Stimulated activated naive B cell treated with anti-CD40 and anti-IgM and Interleukin-4, amounts not matched to agents 10 μg/mL and 1 μg/mL and 100 μg/mL, for 72 hours (primary cell): ENCODE data around the gene VWF.
"Not testable (repeated sequence)": the region's sequence is repeated elsewhere in the genome, so short reads cannot be mapped to it uniquely, and the experiment has no call there.

Experiments
- ATAC-seq, 2 donors: fragments of 150-1000 bp; cut with Tn5 transposase; replicated peaks; 2 replicates each; pipeline ENCODE4 v1.10.0; 2021; ENCODE audit warnings: moderate library complexity in 1 of 2
- DNase-seq: peaks from one replicate; pipeline ENCODE4 v3.0.0; 2021
- H3K27ac Mint-ChIP-seq: one replicate; pipeline ENCODE4 v1.8.0; 2022; ENCODE audit warnings: mild to moderate bottlenecking, mixed read lengths
- H3K27me3 Mint-ChIP-seq, 2 donors: one replicate each; pipeline ENCODE4 v1.8.0; 2022; ENCODE audit warnings: mixed read lengths in 2 of 2
- H3K36me3 Mint-ChIP-seq, 2 donors: one replicate each; pipeline ENCODE4 v1.8.0; 2022; ENCODE audit warnings: mixed read lengths in 2 of 2, mild to moderate bottlenecking in 1 of 2
- H3K4me1 Mint-ChIP-seq, 2 donors: one replicate each; pipeline ENCODE4 v1.8.0; 2022; ENCODE audit warnings: mixed read lengths in 2 of 2, mild to moderate bottlenecking in 1 of 2
- H3K4me3 Mint-ChIP-seq, 2 donors: one replicate each; pipeline ENCODE4 v1.8.0; 2022; ENCODE audit warnings: mild to moderate bottlenecking in 2 of 2, mixed read lengths in 2 of 2, moderate library complexity in 1 of 2
- H3K9me3 Mint-ChIP-seq, 2 donors: one replicate each; pipeline ENCODE4 v1.8.0; 2022; ENCODE audit warnings: mixed read lengths in 2 of 2, mild to moderate bottlenecking in 1 of 2

VWF gene

DNA sequence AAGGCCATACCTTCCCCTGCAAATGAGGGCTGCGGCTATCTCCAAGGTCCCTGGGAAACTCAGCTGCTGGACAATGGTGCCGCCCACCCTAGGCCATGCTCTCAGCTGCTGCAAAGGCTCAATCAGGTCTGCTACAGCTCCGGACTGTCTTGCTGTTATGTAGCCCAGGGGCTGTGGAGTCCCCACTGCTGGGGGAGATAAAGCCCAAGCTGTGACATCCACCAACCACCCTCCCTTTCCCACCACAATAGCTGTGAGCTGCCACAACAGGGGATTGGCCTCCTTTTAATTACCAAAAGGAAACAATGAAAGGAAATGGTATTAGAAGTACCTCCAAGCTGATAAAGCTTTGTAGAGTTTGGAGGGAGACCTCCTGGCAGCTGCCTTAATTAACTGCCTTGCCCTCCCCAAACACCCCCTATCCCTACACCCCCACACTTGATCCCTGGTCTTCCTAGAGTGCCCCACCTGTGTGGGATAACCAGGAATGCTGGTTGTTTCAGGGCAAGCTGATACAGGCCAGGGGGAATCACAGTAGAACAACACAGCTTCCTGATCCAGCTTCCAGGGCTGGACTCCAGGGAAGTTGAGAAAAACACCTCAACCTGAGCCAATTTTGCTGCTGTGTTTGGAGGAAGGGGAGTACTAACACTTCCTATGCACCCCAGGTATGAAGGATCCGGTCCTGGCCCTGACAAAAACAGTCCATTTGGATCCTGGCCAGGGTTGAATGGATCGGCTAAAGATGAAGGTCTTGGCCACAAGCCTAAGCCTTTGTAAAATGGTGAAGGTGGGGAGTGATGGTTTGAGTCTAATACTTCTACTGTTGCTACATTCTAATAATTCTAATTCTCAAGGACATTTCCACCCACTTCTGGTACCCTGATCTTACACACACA, at the start of gene VWF:
VWF (minus strand) TSS at position 260 of the 899 bp plus-strand sequence. CDS start 1,474 bp downstream, outside the sequence.
- H3K36me3 Mint-ChIP-seq = no peaks in the 10 kb centered on the region
- H3K4me1 Mint-ChIP-seq = no peaks in the 10 kb centered on the region
- H3K27me3 Mint-ChIP-seq = peaks cover 9 to 13% of the 10 kb centered on the region in 2 donors
- DNase-seq (no peak), ATAC-seq (no peak)
- no peak within 1 kb of the TSS for H3K27ac Mint-ChIP-seq
- no peaks in the 10 kb centered on the region for H3K9me3 Mint-ChIP-seq
- H3K4me3 Mint-ChIP-seq = no peak within 1 kb of the TSS

DNA sequence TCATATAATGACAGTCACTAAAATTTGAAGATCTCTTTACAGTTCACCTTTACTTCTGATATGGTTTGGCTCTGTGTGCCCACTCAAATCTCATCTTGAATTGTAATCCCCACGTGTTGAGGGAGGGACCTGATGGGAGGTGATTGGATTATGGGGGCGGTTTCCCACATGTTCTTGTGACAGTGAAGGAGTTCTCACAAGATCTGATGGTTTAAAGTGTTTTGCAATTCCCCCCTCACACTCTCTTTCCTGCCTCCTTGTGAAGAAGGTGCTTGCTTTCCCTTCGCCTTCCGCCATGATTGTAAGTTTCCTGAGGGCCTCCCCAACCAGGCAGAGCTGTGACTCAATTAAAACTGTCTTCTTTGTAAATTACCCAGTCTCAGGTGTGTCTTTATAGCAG, 48.4 kb upstream of the VWF start:
- DNase-seq (no peak), ATAC-seq (no peak)
- H3K36me3 Mint-ChIP-seq = peaks cover 0 to 1% of the 10 kb centered on the region in 2 donors
- H3K27me3 Mint-ChIP-seq = peaks cover 0 to 9% of the 10 kb centered on the region in 2 donors
- peaks cover 14 to 25% of the 10 kb centered on the region in 2 donors for H3K4me1 Mint-ChIP-seq
- peaks cover 0 to 1% of the 10 kb centered on the region in 2 donors for H3K9me3 Mint-ChIP-seq
- H3K4me3 Mint-ChIP-seq = no peak overlapping the region
- H3K27ac Mint-ChIP-seq = peak overlapping the region; percentile 11

DNA sequence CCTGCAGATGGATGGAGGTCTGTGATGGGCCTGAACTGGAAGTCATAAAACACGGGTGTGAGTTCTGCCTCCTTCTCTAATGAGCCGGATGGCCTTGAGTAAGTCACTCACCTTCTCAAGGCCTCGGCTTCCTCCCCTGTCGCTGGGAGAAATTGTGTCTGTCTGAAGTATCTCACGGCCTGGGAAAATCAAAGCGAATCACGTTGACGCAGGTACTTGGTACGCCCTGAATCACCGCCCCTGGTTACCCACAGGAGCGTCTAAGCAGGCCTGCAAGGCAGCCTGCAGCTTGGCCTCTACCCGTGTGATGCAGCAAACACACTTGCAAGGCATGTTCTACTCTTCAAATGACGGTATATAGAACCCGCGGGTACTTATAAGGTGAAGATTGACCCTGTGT, 47.6 kb upstream of the VWF start:
- Mint-ChIP-seq H3K27ac (no peak overlapping the region), H3K4me3 (no peak overlapping the region), H3K36me3 (peaks cover 0 to 1% of the 10 kb centered on the region in 2 donors), H3K4me1 (peaks cover 19 to 28% of the 10 kb centered on the region in 2 donors), H3K9me3 (peaks cover 0 to 1% of the 10 kb centered on the region in 2 donors), H3K27me3 (peaks cover 0 to 9% of the 10 kb centered on the region in 2 donors)
- DNase-seq = no peak
- no peak for ATAC-seq

DNA sequence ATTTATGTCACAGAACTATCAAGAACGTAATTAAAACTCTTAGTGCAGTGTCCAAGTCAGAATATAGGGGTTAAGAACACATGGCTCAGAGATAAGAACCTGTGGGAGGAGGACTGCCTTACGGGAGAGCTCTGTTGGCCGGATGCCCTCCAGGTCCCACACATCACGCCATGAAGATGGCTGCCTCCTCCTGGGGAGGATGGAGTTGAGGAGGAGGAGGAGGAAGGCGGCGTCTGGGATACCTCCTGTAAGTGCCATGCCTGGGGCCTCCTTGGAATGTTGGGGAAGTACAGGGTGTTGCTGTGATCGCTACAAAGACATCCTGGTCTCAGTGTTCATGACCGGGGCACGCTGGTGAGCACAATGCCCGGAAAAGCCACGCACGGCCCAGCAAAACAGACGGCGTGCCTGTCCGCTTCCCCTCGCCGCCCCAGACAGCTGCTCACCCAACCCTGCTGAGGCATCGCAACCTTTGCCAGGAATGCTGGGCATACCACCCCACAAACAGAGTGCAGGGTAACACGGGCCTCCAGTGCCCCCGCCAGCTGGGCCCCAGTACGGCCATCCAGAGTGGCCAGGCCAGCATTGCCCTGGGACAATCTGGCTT, 47.0 kb upstream of the VWF start:
- DNase-seq (no peak), ATAC-seq (no peak)
- Mint-ChIP-seq H3K4me1 (peaks cover 23 to 34% of the 10 kb centered on the region in 2 donors), H3K36me3 (peaks cover 0 to 1% of the 10 kb centered on the region in 2 donors), H3K4me3 (no peak overlapping the region), H3K9me3 (peaks cover 0 to 1% of the 10 kb centered on the region in 2 donors), H3K27ac (no peak overlapping the region), H3K27me3 (peaks cover 0 to 9% of the 10 kb centered on the region in 2 donors)

DNA sequence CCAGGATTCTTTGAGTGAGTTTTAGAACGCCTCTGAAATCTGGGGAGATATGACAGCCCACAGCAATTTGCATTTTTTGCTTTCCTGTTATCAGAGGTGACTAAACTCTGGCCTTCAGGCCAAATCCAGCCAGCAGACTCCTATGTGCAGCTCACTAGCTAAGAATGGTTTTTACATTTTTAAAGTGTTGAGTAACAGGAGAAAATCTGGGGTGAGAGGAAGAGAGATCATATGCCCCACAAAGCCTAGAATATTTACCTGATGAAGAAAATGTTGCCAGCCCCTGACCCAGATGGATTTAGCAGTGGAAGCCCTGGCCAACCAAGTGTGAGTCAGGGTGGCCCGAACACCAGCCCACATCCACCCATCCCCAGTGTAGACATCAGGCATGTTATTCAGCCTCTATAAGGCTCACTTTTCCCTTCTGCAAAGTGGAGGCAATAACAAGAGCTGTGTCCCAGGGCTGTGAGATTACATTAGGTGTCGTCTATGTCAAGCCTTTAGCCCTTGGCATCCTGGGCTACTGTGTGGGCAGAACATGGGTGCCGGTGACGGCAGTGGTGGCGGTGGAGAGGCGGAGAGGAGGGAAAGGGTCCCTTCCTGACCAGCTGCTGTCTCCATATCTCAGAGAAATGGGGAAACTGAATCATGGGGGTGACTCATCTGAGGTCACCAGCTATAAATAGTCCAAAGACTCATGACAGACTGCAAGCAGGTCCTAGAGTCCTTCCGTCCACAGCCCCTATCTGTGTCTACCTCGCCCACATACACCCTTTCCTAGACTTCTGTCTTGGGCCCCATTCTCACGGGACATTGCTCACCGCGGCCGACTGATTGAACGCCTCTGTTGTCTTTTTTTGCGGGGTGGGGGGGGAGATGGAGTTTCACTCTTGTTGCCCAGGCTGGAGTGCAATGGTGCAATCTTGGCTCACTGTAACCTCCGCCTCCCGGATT, 43.1 kb upstream of the VWF start:
- H3K36me3 Mint-ChIP-seq = peaks cover 0 to 1% of the 10 kb centered on the region in 2 donors
- peaks cover 0 to 1% of the 10 kb centered on the region in 2 donors for H3K9me3 Mint-ChIP-seq
- DNase-seq (peak; percentile 78), ATAC-seq (peak; percentile 92 to 93)
- peak overlapping the region; percentile 96 for H3K27ac Mint-ChIP-seq
- peaks cover 21 to 45% of the 10 kb centered on the region in 2 donors for H3K4me1 Mint-ChIP-seq
- peak overlapping the region; percentile 56 to 71 for H3K4me3 Mint-ChIP-seq
- H3K27me3 Mint-ChIP-seq = peaks cover 0 to 6% of the 10 kb centered on the region in 2 donors

DNA sequence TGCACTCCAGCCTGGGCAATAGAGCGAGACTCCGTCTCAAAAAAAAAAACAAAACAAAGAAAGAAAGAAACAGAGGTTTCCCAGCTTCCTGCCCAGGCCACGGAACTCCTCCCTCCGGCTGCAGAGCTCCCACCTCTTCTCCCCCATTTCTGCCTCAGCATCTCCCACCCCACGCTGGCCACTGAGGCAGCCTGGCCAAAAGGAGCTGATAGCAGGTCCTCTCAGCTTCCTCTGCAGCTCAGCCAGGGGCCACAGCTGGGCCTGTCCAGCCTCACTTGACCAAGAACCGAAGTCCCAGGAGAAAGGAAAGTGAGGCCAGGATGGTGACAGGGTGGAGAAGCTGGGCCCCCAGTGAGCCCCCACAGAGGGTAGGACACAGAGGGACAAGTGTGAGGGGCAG, 42.3 kb upstream of the VWF start:
- Mint-ChIP-seq H3K9me3 (peaks cover 0 to 1% of the 10 kb centered on the region in 2 donors), H3K27ac (peak overlapping the region; percentile 96), H3K36me3 (peaks cover 0 to 1% of the 10 kb centered on the region in 2 donors), H3K4me1 (peaks cover 21 to 45% of the 10 kb centered on the region in 2 donors), H3K27me3 (peaks cover 0 to 6% of the 10 kb centered on the region in 2 donors), H3K4me3 (peak overlapping the region in 1 of 2 donors; percentile 71)
- DNase-seq (no peak), ATAC-seq (no peak)

DNA sequence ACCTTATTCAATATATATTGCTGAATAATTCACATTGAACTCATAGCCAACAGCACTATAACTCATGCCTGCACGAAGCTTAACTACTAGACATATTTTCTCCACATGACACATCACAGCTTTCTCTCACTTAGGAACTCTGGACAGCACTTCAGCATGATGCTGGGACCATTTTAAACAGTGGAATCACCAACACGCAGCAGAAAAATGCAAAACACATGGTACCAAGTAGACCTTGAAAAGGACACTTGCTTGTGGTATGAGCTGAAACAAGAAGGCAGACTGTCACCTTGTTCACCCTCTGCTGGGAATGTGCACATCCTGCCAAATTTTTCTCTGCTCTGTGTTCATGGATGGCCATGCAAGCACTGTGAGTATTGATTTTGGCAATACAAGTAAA, 40.9 kb upstream of the VWF start:
- ATAC-seq (no peak), DNase-seq (no peak)
- Mint-ChIP-seq H3K36me3 (peaks cover 0 to 1% of the 10 kb centered on the region in 2 donors), H3K27me3 (peaks cover 12 to 13% of the 10 kb centered on the region in 2 donors), H3K9me3 (peaks cover 0 to 1% of the 10 kb centered on the region in 2 donors), H3K27ac (no peak overlapping the region), H3K4me1 (peaks cover 21 to 49% of the 10 kb centered on the region in 2 donors), H3K4me3 (no peak overlapping the region)

DNA sequence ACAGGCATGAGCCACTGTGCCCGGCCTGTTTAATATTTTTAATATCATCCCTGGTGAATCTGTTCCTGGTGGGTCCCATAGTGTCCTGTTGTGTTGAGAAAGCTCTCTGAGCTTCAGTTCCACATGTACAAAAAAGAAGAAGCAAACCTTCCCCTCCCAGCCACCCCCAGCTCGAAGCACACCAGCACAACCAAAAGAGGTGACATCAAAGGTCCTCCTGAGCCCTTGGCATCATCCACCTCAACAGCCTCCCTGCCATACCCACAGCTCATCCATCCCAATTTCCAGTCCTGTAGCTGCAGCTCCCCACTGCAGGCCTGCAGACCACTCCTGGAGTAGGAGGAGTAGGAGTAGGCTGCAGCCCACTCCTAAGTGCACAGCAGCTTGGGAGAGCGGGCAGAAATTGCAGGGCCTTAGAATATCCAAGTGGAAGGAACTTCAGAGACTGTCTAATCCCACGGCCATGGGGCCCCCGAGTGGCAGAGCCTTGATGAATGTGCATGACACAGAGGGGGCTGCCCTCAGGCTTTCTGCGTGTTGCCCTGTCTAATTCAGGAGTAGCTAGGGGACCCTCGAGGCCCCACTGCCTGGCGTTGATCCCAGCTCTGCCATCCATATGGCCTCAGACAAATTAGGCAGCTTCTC, 39.1 kb upstream of the VWF start:
- ATAC-seq = no peak
- peaks cover 14 to 24% of the 10 kb centered on the region in 2 donors for H3K27me3 Mint-ChIP-seq
- peaks cover 0 to under 1% of the 10 kb centered on the region in 2 donors for H3K36me3 Mint-ChIP-seq
- no peak for DNase-seq
- peaks cover 0 to under 1% of the 10 kb centered on the region in 2 donors for H3K9me3 Mint-ChIP-seq
- H3K4me3 Mint-ChIP-seq = no peak overlapping the region
- no peak overlapping the region for H3K27ac Mint-ChIP-seq
- peaks cover 18 to 39% of the 10 kb centered on the region in 2 donors for H3K4me1 Mint-ChIP-seq

DNA sequence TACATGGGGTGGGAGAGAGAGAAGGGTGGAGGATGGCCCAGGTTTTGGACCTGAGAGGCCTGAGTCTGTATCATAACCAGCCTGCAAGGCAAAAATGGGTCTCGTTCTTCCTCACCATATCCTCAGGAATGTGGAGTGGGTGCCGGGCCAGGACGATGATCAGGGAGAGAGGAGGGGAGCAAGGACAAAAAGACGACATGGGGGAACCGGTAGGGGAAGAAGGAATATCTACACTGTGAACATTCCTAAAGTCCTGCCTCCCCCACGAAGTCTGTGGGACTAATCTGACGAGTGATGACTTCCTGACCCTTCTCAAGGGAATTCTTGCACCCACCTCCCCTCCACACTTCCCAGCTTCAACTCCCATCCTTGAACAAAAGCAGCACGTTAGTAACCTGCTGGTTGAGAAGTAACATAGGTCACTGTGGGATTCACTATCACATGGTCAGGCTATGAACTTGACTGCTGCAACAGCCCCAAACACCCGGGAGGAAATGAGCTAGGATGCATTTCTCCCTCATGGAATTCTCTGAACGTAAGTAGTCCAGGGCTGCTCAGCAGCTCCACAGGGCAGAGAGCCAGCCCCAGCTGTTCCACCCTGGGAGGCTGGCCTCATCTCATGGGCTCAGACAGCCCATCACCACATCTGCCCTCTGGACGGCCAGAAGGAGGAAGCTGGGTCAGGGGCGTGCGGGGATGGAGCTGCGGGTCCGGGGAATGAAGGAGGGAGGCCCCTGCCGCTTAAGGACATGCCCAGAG, 36.8 kb upstream of the VWF start:
- Mint-ChIP-seq H3K36me3 (no peaks in the 10 kb centered on the region), H3K4me1 (peaks cover 7 to 17% of the 10 kb centered on the region in 2 donors), H3K9me3 (no peaks in the 10 kb centered on the region), H3K27ac (no peak overlapping the region), H3K4me3 (no peak overlapping the region), H3K27me3 (peaks cover 14 to 24% of the 10 kb centered on the region in 2 donors)
- ATAC-seq (no peak), DNase-seq (no peak)

DNA sequence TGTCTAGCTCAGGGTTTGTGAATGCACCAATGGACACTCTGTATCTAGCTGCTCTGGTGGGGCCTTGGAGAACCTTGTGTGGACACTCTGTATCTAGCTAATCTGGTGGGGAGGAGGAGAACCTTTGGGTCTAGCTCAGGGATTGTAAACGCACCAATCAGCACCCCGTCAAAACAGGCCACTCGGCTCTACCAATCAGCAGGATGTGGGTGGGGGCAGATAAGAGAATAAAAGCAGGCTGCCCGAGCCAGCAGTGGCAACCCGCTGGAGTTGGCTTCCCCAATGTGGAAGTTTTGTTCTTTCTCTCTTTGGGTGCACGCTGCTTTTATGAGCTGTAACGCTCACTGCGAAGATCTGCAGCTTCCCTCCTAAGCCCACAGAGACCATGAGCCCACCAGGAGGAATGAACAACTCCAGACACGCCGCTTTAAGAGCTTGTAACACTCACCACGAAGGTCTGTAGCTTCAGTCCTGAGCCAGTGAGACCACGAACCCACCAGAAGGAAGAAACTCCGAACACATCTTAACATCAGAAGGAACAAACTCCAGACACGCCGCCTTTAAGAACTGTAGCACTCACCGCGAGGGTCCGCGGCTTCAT, 35.7 kb upstream of the VWF start:
- H3K27ac Mint-ChIP-seq, H3K4me3 Mint-ChIP-seq, H3K9me3 Mint-ChIP-seq, H3K36me3 Mint-ChIP-seq, ATAC-seq, DNase-seq: not testable (repeated sequence)
- H3K27me3 Mint-ChIP-seq = peaks cover 16 to 24% of the 10 kb centered on the region in 2 donors
- peaks cover 7 to 15% of the 10 kb centered on the region in 2 donors for H3K4me1 Mint-ChIP-seq

DNA sequence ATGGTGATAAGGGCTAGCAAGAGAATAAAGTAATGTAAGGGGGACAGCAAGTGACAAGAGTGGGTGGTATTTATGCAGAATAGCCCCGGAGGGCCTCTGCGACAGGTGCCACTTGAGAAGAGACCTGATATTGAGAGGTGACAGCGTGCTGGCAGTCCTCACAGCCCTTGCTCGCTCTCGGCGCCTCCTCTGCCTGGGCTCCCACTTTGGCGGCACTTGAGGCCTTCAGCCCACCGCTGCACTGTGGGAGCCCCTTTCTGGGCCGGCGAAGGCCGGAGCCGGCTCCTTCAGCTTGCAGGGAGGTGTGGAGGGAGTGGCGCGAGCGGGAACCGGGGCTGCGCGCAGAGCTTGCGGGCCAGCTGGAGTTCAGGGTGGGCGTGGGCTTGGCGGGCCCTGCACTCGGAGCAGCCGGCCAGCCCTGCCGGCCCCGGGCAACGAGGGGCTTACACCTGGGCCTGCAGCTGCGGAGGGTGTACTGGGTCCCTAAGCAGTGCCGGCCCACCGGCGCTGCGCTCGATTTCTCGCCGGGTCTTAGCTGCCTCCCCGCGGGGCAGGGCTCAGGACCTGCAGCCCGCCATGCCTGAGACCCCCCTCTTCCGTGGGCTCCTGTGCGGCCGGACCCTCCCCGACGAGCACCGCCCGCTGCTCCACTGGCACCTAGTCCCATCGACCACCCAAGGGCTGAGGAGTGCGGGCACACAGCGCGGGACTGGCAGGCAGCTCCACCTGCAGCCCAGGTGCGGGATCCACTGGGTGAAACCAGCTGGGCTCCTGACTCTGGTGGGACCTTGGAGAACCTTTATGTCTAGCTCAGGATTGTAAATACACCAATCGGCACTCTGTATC, 34.9 kb upstream of the VWF start:
- H3K36me3 Mint-ChIP-seq, H3K9me3 Mint-ChIP-seq: not testable (repeated sequence)
- H3K4me1 Mint-ChIP-seq = peaks cover 7 to 15% of the 10 kb centered on the region in 2 donors

DNA sequence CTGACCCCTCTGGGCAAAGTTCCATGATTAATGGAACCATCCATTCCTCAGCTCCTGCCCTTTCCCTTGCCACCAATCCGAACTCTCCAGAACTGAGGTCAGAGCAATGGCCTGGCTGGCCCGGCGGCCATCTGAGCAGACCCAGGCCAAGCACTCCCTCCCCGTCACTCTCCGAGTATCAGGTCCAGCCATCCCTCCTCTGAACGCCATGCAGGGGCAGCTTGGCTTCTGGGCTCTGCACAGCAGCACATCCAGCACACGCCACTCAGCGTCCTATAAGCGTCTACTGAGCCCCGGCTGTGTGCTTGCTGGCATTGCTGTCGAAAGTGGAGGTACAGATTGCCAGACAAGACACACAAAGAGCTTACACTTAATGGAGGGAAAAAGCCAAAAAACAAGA, 34.3 kb upstream of the VWF start:
- H3K27me3 Mint-ChIP-seq = peaks cover 21 to 24% of the 10 kb centered on the region in 2 donors
- no peak for ATAC-seq
- DNase-seq = no peak
- H3K36me3 Mint-ChIP-seq = no peaks in the 10 kb centered on the region
- H3K27ac Mint-ChIP-seq = no peak overlapping the region
- no peak overlapping the region for H3K4me3 Mint-ChIP-seq
- H3K9me3 Mint-ChIP-seq = no peaks in the 10 kb centered on the region
- peaks cover 7 to 14% of the 10 kb centered on the region in 2 donors for H3K4me1 Mint-ChIP-seq

More for the DNA sequence above, 34.9 kb upstream of the VWF start:
- H3K27ac Mint-ChIP-seq, H3K4me3 Mint-ChIP-seq, ATAC-seq, DNase-seq: not testable (repeated sequence)
- peaks cover 21 to 24% of the 10 kb centered on the region in 2 donors for H3K27me3 Mint-ChIP-seq
